GM18909 (cell line): ENCODE results near the gene BAZ1B.

Experiments used
- ATAC-seq: cut with Tn5 transposase; IDR thresholded peaks from one replicate; pipeline ENCODE4 v1.9.1; 2021; ENCODE audit warnings: mild to moderate bottlenecking; ENCODE audit not compliant: unreplicated experiment, poor library complexity

BAZ1B gene

GRCh38 chr7:73391396-73391795, 130.7 kb downstream of the BAZ1B start:
- ATAC-seq: no peak
